ENCODE data around the gene LIPM.

The LIPM gene

GRCh38 chr10:88840881-88841280, 38.4 kb downstream of the LIPM start:
- Mint-ChIP-seq H3K27me3 (peaks cover 3% of the 10 kb centered on the region), H3K27ac (no peak overlapping the region), H3K4me3 (no peak overlapping the region), H3K9me3 (no peaks in the 10 kb centered on the region), H3K36me3 (ENCODE audit: low read depth) (no peaks in the 10 kb centered on the region), H3K4me1 (ENCODE audit: low read depth) (peaks cover 9% of the 10 kb centered on the region)
- DNase-seq = no peak

GRCh38 chr10:88841316-88842111, 39.0 kb downstream of the LIPM start:
- DNase-seq = no peak

GRCh38 chr10:88843171-88843570, 40.6 kb downstream of the LIPM start:
- Mint-ChIP-seq H3K4me1 (ENCODE audit: low read depth) (peaks cover 13% of the 10 kb centered on the region), H3K27me3 (peaks cover 5% of the 10 kb centered on the region), H3K27ac (no peak overlapping the region), H3K9me3 (no peaks in the 10 kb centered on the region), H3K36me3 (ENCODE audit: low read depth) (no peaks in the 10 kb centered on the region), H3K4me3 (no peak overlapping the region)
- DNase-seq = no peak

More at GRCh38 chr10:88841316-88842111, 39.0 kb downstream of the LIPM start:
- H3K9me3 Mint-ChIP-seq = no peaks in the 10 kb centered on the region
- no peak overlapping the region for H3K27ac Mint-ChIP-seq
- peaks cover 9% of the 10 kb centered on the region for H3K4me1 Mint-ChIP-seq (ENCODE audit: low read depth)
- no peak overlapping the region for H3K4me3 Mint-ChIP-seq
- H3K36me3 Mint-ChIP-seq (ENCODE audit: low read depth) = no peaks in the 10 kb centered on the region
- peaks cover 3% of the 10 kb centered on the region for H3K27me3 Mint-ChIP-seq

GRCh38 chr10:88848499-88848898, 46.0 kb downstream of the LIPM start:
- Mint-ChIP-seq H3K36me3 (ENCODE audit: low read depth) (no peaks in the 10 kb centered on the region), H3K27ac (peak overlapping the region; percentile 92), H3K27me3 (peaks cover 8% of the 10 kb centered on the region), H3K4me1 (ENCODE audit: low read depth) (peaks cover 23% of the 10 kb centered on the region), H3K9me3 (no peaks in the 10 kb centered on the region), H3K4me3 (peak overlapping the region; percentile 21)
- DNase-seq = no peak

- peaks cover 5% of the 10 kb centered on the region for H3K27me3 Mint-ChIP-seq
- H3K27ac Mint-ChIP-seq = peak overlapping the region; percentile 92
- DNase-seq = no peak
- no peaks in the 10 kb centered on the region for H3K9me3 Mint-ChIP-seq
- H3K36me3 Mint-ChIP-seq (ENCODE audit: low read depth) = no peaks in the 10 kb centered on the region
- peak overlapping the region; percentile 21 for H3K4me3 Mint-ChIP-seq
- H3K4me1 Mint-ChIP-seq (ENCODE audit: low read depth) = peaks cover 24% of the 10 kb centered on the region
Measured at GRCh38 chr10:88849234-88849633, 46.7 kb downstream of the LIPM start.

- H3K36me3 Mint-ChIP-seq (ENCODE audit: low read depth) = no peaks in the 10 kb centered on the region
- DNase-seq = no peak
- H3K27ac Mint-ChIP-seq = no peak overlapping the region
- H3K4me1 Mint-ChIP-seq (ENCODE audit: low read depth) = peaks cover 29% of the 10 kb centered on the region
- H3K4me3 Mint-ChIP-seq = no peak overlapping the region
- peaks cover 5% of the 10 kb centered on the region for H3K27me3 Mint-ChIP-seq
- H3K9me3 Mint-ChIP-seq = no peaks in the 10 kb centered on the region
Measured at GRCh38 chr10:88850712-88851111, 48.2 kb downstream of the LIPM start.

GRCh38 chr10:88851706-88852105, 49.2 kb downstream of the LIPM start, which contains the start of gene ANKRD22:
Gene ANKRD22, minus strand, starts transcription at chr10:88851844. Its CDS starts 237 bp downstream, at chr10:88851607.
- Mint-ChIP-seq H3K4me1 (ENCODE audit: low read depth) (peaks cover 29% of the 10 kb centered on the region), H3K36me3 (ENCODE audit: low read depth) (no peaks in the 10 kb centered on the region), H3K4me3 (no peak within 1 kb of the TSS), H3K27me3 (peaks cover 4% of the 10 kb centered on the region), H3K27ac (no peak within 1 kb of the TSS), H3K9me3 (no peaks in the 10 kb centered on the region)
- DNase-seq = no peak

DNA sequence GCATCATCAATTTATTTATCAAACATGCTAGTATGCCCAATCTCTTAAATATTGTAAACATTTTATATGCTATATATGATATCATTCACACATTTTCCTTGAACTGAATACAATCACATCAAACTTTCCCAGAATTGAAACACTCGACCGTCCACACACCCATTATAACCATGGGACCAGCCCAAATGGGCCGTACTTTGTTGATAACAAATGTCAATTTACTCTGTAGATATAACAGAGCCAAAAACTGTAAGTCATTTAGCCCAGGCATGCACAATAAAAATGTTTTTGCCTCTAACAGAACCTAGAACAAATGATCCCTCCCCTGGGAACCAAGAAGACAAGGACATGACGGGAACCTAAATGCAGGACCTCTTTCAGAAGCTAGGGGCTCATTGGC, 49.8 kb downstream of the LIPM start:
- Mint-ChIP-seq H3K4me1 (ENCODE audit: low read depth) (peaks cover 29% of the 10 kb centered on the region), H3K27ac (no peak overlapping the region), H3K36me3 (ENCODE audit: low read depth) (no peaks in the 10 kb centered on the region), H3K9me3 (no peaks in the 10 kb centered on the region), H3K4me3 (no peak overlapping the region), H3K27me3 (peaks cover 2% of the 10 kb centered on the region)
- DNase-seq = no peak

DNA sequence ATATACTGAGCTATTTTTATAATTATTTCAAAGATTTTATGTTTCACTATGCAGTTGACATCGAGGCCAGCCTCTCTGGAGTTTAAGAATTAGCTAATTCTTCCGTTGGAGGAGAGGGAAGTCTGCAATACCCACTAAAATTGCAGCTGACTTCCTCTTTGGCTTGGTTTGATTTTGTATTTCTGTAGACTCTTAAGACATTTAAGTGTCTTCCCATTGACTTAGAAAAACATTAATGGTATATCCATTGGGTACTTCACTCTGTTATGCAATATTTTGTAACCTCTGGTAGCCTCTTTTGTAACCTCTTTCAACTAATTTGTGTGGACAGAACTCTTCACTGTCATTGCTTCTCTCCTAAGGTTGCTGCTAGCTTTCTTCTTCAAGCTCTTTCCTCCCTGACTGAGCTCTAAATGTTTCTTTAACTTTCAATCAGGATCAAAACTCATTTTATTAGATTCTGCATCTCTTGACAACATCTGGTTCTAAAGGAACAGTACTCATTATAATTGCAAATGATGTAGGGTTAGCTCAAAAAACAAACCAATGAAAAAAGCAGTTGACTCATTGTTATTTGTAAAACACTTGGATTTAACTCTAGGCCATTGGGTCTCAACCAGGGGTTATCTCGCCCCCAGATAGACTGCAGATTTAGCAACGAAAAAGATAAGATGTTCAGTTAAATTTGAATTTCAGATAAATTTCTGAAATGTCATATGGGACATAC, 50.8 kb downstream of the LIPM start:
- H3K27me3 Mint-ChIP-seq = peaks cover 2% of the 10 kb centered on the region
- no peak overlapping the region for H3K27ac Mint-ChIP-seq
- no peaks in the 10 kb centered on the region for H3K36me3 Mint-ChIP-seq (ENCODE audit: low read depth)
- H3K4me1 Mint-ChIP-seq (ENCODE audit: low read depth) = peaks cover 26% of the 10 kb centered on the region
- no peak overlapping the region for H3K4me3 Mint-ChIP-seq
- no peaks in the 10 kb centered on the region for H3K9me3 Mint-ChIP-seq
- no peak for DNase-seq

DNA sequence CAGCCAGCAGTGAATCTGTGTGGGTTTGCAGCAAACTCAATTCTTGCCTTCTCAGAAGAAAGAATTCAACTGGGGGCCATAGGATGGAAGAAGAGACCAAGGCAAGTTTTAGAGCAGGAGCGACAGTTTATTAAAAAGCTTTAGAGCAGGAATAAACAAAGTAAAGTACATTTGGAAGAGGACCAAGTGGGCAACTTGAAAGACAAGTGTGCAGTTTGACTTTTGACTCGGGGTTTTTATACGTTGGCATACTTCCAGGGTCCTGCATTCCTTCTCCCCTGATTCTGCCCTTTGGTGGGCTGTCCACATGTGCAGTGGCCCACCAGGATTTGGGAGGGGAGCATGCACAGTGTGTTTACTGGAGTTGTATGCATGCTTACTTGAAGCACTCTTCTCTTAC, 52.2 kb downstream of the LIPM start:
- DNase-seq = no peak
- peaks cover 22% of the 10 kb centered on the region for H3K4me1 Mint-ChIP-seq (ENCODE audit: low read depth)
- H3K4me3 Mint-ChIP-seq = no peak overlapping the region
- H3K9me3 Mint-ChIP-seq = no peaks in the 10 kb centered on the region
- no peak overlapping the region for H3K27ac Mint-ChIP-seq
- peaks cover 2% of the 10 kb centered on the region for H3K27me3 Mint-ChIP-seq
- no peaks in the 10 kb centered on the region for H3K36me3 Mint-ChIP-seq (ENCODE audit: low read depth)

GRCh38 chr10:88857831-88858230, 55.3 kb downstream of the LIPM start:
- H3K9me3 Mint-ChIP-seq = no peaks in the 10 kb centered on the region
- no peak overlapping the region for H3K27ac Mint-ChIP-seq
- DNase-seq = no peak
- no peaks in the 10 kb centered on the region for H3K36me3 Mint-ChIP-seq (ENCODE audit: low read depth)
- H3K27me3 Mint-ChIP-seq = peaks cover 3% of the 10 kb centered on the region
- no peak overlapping the region for H3K4me3 Mint-ChIP-seq
- H3K4me1 Mint-ChIP-seq (ENCODE audit: low read depth) = peaks cover 29% of the 10 kb centered on the region

DNA sequence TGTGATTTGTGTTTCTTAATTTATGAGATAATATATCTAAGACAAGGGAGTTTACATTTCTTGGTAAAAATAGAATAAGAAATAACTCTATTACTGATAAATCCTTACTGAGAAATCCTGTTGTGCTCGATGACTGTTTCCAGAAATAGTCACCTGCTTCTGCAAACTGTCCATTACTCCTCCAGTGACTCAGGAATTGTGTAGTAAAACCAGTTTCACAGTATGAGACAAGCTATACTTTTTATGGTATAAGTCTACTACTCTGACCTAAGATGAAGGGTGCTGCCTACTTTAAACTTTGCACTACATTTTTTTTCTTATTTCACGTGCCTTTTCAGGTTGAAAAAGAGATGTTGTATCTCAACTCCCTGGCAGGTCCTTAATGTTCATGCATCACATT, 56.0 kb downstream of the LIPM start:
- peaks cover 6% of the 10 kb centered on the region for H3K27me3 Mint-ChIP-seq
- no peak for DNase-seq
- peak overlapping the region; percentile 16 for H3K27ac Mint-ChIP-seq
- peaks cover 25% of the 10 kb centered on the region for H3K4me1 Mint-ChIP-seq (ENCODE audit: low read depth)
- H3K9me3 Mint-ChIP-seq = no peaks in the 10 kb centered on the region
- H3K36me3 Mint-ChIP-seq (ENCODE audit: low read depth) = no peaks in the 10 kb centered on the region
- no peak overlapping the region for H3K4me3 Mint-ChIP-seq

DNA sequence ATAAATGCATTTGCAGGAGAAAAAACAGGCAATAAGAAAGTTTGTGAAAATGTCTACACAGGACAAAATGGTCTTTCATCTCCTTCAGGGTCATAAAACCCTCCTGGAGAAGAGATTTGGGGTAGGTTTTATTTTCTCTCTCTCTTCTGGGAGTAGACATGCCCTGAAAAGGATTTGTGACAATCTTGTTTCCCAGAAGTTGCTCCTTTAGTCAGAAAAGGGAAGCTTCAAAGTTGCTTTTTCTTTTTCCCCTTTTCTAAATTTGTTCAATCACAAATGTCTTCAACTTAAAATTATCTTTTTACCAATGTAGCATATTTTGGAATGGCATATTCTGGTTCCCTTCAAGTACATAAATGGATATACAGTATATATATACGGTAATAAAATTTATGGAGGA, 58.5 kb downstream of the LIPM start:
- Mint-ChIP-seq H3K4me3 (no peak overlapping the region), H3K27ac (no peak overlapping the region), H3K27me3 (peaks cover 10% of the 10 kb centered on the region), H3K36me3 (ENCODE audit: low read depth) (no peaks in the 10 kb centered on the region), H3K4me1 (ENCODE audit: low read depth) (peaks cover 19% of the 10 kb centered on the region), H3K9me3 (no peaks in the 10 kb centered on the region)
- DNase-seq = no peak

DNA sequence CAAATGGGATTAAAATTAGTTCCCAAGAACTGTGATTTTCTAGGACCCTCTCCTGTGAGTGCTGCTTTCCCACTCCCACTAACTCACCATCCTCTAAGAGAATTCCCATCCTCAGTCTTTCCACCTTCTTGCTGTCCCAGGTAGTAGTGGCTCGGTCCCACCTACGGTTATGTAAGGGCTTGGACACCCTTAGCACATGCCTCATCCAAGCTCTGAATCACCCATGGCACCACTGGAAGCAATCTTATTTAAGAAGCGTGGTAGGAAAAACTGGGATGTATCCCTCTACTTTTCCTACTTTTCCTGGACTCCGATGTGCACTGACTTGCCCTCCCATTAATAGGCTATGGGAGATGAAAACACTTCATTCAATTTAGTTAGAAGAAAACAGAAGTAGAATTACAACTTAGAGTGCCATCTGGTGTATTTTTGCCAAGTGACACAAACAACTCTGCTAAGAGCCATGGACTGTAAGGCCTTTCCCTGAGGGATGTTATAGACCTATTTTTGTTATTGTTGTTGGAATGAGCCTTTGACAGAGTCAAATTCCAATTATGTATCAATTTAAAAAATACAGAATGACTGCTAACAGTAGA, 62.8 kb downstream of the LIPM start:
- H3K36me3 Mint-ChIP-seq (ENCODE audit: low read depth) = no peaks in the 10 kb centered on the region

GRCh38 chr10:88866454-88866853, 63.9 kb downstream of the LIPM start:
- DNase-seq = no peak
- no peak overlapping the region for H3K27ac Mint-ChIP-seq
- no peaks in the 10 kb centered on the region for H3K4me1 Mint-ChIP-seq (ENCODE audit: low read depth)
- no peaks in the 10 kb centered on the region for H3K36me3 Mint-ChIP-seq (ENCODE audit: low read depth)
- peaks cover 10% of the 10 kb centered on the region for H3K27me3 Mint-ChIP-seq
- H3K4me3 Mint-ChIP-seq = no peak overlapping the region
- H3K9me3 Mint-ChIP-seq = no peaks in the 10 kb centered on the region

More for the DNA sequence above, 62.8 kb downstream of the LIPM start:
- Mint-ChIP-seq H3K4me3 (no peak overlapping the region), H3K9me3 (no peaks in the 10 kb centered on the region), H3K27me3 (peaks cover 10% of the 10 kb centered on the region), H3K27ac (no peak overlapping the region), H3K4me1 (ENCODE audit: low read depth) (peaks cover 3% of the 10 kb centered on the region)
- no peak for DNase-seq
